Lung (tissue), 12 donors: ENCODE data around the gene NAMPT. TPM values are rescaled to one million over a fixed set of nuclear protein-coding genes. Genes with fewer than 3 reads are reported as not detected.

ENCODE experiments used
- ATAC-seq: fragments of 200-7000 bp; cut with Tn5 transposase; one replicate; pipeline ENCODE4 v1.9.1; 2020; ENCODE audit warnings: moderate number of reproducible peaks; ENCODE audit not compliant: insufficient read depth, low FRiP score
- DNase-seq, 3 donors: peaks; one replicate each; pipeline ENCODE4 v3.0.0-alpha.2; 2013 to 2017
- H3K27ac ChIP-seq, 2 donors: one replicate each; pipeline ENCODE4 v1.5.1; 2013; ENCODE audit warnings: mild to moderate bottlenecking in 2 of 2, moderate library complexity in 2 of 2, control low read depth in 1 of 2, inconsistent platforms in 1 of 2, low read depth in 1 of 2, low read length in 1 of 2
- H3K27me3 ChIP-seq, 3 donors: one replicate each; pipeline ENCODE4 v1.5.1; 2013; ENCODE audit warnings: low read length in 2 of 3; ENCODE audit not compliant: control insufficient read depth in 3 of 3, insufficient read depth in 3 of 3
- H3K36me3 ChIP-seq, 4 donors: one replicate each; pipeline ENCODE4 v1.5.1; 2013; ENCODE audit warnings: low read length in 4 of 4, mild to moderate bottlenecking in 1 of 4, moderate library complexity in 1 of 4; ENCODE audit not compliant: control insufficient read depth in 4 of 4, insufficient read depth in 4 of 4
- H3K4me1 ChIP-seq, 5 donors: one replicate each; pipeline ENCODE4 v1.5.1; 2013; ENCODE audit warnings: low read length in 5 of 5, mild to moderate bottlenecking in 2 of 5, moderate library complexity in 1 of 5; ENCODE audit not compliant: control insufficient read depth in 5 of 5, insufficient read depth in 5 of 5
- H3K4me3 ChIP-seq: one replicate; pipeline ENCODE4 v1.5.1; 2013; ENCODE audit warnings: mild to moderate bottlenecking, control low read depth, moderate library complexity
- H3K9ac ChIP-seq, 2 donors: one replicate each; pipeline ENCODE4 v1.5.1; 2013; ENCODE audit warnings: low read length in 2 of 2, control low read depth in 1 of 2; ENCODE audit not compliant: insufficient read depth in 1 of 2
- H3K9me3 ChIP-seq, 4 donors: one replicate each; pipeline ENCODE4 v1.5.1; 2013; ENCODE audit warnings: low read length in 3 of 4, mild to moderate bottlenecking in 1 of 4, moderate library complexity in 1 of 4; ENCODE audit not compliant: control insufficient read depth in 4 of 4, insufficient read depth in 3 of 4
- WGBS, 2 donors: extraction: QIAGEN DNeasy Blood & Tissue Kit; methylation state at CpG; one replicate each; pipeline ENCODE4 v1.1.7; 2013; 5-methylcytosine and 5-hydroxymethylcytosine counted together
- polyA plus RNA-seq, 2 donors: library from polyadenylated mRNA; stranded (reverse); fragments of 200-250 nt; gene quantifications; one replicate each; pipeline ENCODE4 v1.2.1, GENCODE V29; 2013
- total RNA-seq, 2 donors: library from RNA; depleted of rRNA in 1 of 2; stranded (reverse); fragments of >200 nt in 1 of 2; gene quantifications; one replicate each; pipeline ENCODE4 v1.2.1, GENCODE V29; 2014 to 2021
- TF ChIP-seq, protein P1 (sequence below): IDR thresholded peaks from 2 replicates; pipeline ENCODE4 v1.5.1; 2012; ENCODE audit warnings: mild to moderate bottlenecking; ENCODE audit errors: control extremely low read depth, extremely low read depth
- donor health status: control.
- donor health status: control.
- donor health status: Bipolar disorder and iron deficiency.
- donor health status: healthy.
- donor health status: DM: yes; HTN: yes; CAD: no.

The NAMPT gene
- total and polyA plus RNA-seq, 4 donors, result 73.3 to 1,250 (median 348) TPM

DNA sequence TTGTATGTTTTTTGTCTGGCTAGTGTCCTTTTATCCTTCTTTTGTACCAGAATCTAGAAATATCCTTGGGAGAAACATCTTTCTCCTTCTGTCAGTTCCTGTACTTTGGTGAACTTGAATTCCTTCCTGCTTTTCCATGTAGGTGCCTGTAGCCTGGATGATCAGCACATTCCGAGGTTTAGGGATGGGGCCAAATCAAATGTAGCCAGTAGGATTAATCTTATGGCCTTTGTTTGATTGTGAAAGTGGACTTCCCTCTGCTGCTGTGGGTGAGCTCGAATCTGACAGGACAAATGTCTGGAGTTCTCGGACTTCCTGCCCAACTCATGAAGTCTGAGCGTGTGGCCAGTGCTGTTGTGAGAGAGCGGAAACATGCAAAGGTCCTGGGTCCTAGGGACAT, 33.2 kb upstream of the NAMPT start:
- no peaks in the 10 kb centered on the region for H3K27me3 ChIP-seq
- TF ChIP-seq, protein P1, sequence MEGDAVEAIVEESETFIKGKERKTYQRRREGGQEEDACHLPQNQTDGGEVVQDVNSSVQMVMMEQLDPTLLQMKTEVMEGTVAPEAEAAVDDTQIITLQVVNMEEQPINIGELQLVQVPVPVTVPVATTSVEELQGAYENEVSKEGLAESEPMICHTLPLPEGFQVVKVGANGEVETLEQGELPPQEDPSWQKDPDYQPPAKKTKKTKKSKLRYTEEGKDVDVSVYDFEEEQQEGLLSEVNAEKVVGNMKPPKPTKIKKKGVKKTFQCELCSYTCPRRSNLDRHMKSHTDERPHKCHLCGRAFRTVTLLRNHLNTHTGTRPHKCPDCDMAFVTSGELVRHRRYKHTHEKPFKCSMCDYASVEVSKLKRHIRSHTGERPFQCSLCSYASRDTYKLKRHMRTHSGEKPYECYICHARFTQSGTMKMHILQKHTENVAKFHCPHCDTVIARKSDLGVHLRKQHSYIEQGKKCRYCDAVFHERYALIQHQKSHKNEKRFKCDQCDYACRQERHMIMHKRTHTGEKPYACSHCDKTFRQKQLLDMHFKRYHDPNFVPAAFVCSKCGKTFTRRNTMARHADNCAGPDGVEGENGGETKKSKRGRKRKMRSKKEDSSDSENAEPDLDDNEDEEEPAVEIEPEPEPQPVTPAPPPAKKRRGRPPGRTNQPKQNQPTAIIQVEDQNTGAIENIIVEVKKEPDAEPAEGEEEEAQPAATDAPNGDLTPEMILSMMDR, result no peak
- no peak for DNase-seq
- 83 to 89% methylated on average over 5 of the region's 5 CpGs for WGBS, 2 donors
- no peak for ATAC-seq
- peaks cover 0 to 6% (median 0%) of the 10 kb centered on the region in 4 donors for H3K9me3 ChIP-seq
- H3K9ac ChIP-seq, result no peak overlapping the region
- no peak overlapping the region for H3K4me3 ChIP-seq
- H3K27ac ChIP-seq, result no peak overlapping the region
- H3K4me1 ChIP-seq, result no peaks in the 10 kb centered on the region
- H3K36me3 ChIP-seq, result no peaks in the 10 kb centered on the region

DNA sequence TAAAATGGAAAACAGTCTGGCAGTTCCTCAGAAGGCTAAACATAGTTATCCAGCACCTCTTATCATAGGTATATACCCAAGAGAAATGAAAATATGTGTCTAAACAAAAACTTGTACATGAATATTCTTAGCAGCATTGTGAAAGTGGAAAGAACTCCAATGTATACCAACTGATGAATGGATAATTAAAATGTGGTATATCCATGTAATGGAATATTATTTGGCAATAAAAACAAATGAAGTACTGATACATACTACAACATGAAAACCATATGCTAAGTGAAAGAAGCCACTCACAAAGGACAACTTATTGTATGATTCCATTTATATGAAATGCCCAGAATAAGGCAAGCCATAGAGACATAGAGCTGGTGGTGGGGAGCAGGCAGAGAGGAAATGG, 32.2 kb upstream of the NAMPT start:
- Histone ChIP-seq H3K27me3 (no peaks in the 10 kb centered on the region), H3K36me3 (no peaks in the 10 kb centered on the region), H3K9me3 (peaks cover 0 to 6% (median 0%) of the 10 kb centered on the region in 4 donors), H3K4me1 (no peaks in the 10 kb centered on the region), H3K4me3 (no peak overlapping the region), H3K9ac (no peak overlapping the region), H3K27ac (no peak overlapping the region)
- no peak for DNase-seq
- ATAC-seq, result no peak
- TF ChIP-seq, protein P1, result no peak

DNA sequence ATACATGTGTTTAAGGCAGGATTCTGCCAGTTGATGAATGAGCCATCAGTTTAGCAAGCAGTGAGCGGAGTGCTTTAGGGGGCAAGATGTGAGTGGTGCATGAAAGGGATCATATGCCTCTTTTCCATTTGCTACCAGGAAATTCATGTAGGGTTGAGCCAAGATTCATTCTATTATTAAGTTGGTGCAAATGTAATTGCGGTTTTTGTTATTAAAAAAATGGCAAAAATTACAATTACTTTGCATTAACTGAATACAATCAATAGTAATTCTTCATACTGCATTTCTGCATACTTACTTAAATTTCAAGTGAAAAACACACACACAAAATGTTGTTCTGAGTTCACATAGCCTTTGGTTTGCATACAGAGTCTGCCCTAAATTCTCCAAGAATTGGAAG, 30.1 kb upstream of the NAMPT start:
- Histone ChIP-seq H3K4me1 (no peaks in the 10 kb centered on the region), H3K36me3 (no peaks in the 10 kb centered on the region), H3K4me3 (no peak overlapping the region), H3K27me3 (no peaks in the 10 kb centered on the region), H3K27ac (no peak overlapping the region), H3K9ac (no peak overlapping the region), H3K9me3 (peaks cover 0 to 1% (median 0%) of the 10 kb centered on the region in 4 donors)
- TF ChIP-seq, protein P1, result no peak
- DNase-seq (no peak), ATAC-seq (no peak)
- WGBS, 2 donors, result 95 to 100% methylated on average over 2 of the region's 2 CpGs

DNA sequence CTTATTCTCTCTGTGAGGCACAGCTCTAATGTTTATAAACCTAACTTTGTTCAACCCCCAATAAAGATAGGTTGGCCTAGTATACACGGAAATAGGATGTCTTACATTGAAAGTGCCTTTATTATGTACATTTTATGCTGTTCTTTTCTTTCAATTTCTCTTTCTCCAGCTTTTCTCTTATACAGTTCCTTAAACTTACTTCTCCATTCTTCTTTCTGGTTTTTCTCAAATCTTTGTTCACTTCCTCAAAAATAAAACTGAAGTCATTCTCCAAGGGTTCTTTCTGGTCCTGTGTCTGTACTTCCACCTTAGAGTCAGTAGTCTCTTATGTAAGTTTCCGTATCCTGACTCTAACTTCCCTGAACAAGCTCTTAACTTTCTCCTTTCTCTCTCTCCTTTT, 29.2 kb upstream of the NAMPT start:
- DNase-seq (peak in 2 of 3 donors; percentile 5 to 6), ATAC-seq (no peak)
- Histone ChIP-seq H3K36me3 (no peaks in the 10 kb centered on the region), H3K4me1 (no peaks in the 10 kb centered on the region), H3K9me3 (peaks cover 0 to 1% (median 0%) of the 10 kb centered on the region in 4 donors), H3K9ac (no peak overlapping the region), H3K4me3 (no peak overlapping the region), H3K27me3 (no peaks in the 10 kb centered on the region), H3K27ac (no peak overlapping the region)
- 34 to 64% methylated on average over 2 of the region's 2 CpGs for WGBS, 2 donors
- TF ChIP-seq, protein P1, result no peak
